ENCODE measurements around the gene SATB1. TPM values are rescaled to one million over a fixed set of nuclear protein-coding genes. Genes with fewer than 3 reads are reported as not detected.

The SATB1 gene
- total and polyA plus RNA-seq, 2 experiments from 2014 or later: 17.4 to 28.9 TPM

- Mint-ChIP-seq H3K4me1 (peaks cover 21% of the 10 kb centered on the region), H3K9me3 (no peaks in the 10 kb centered on the region), H3K27ac (no peak overlapping the region), H3K27me3 (ENCODE audit: insufficient read depth, low read depth, poor library complexity) (no peaks in the 10 kb centered on the region), H3K4me3 (no peak overlapping the region), H3K36me3 (ENCODE audit: low read depth) (peaks cover 21% of the 10 kb centered on the region; the same call in 1 of the 3 replicates)
- Histone ChIP-seq H3K9me2 (ENCODE audit: insufficient read depth) (no peaks in the 10 kb centered on the region), H3K79me2 (replicated peaks; ENCODE audit: insufficient read depth) (peaks cover 28% of the 10 kb centered on the region), H3K4me2 (no peak overlapping the region), H3K4me3 (no peak overlapping the region), H3K36me3 (ENCODE audit: insufficient read depth) (no peaks in the 10 kb centered on the region; the same call in 1 of the 2 replicates), H3K27ac (ENCODE audit: low read depth) (no peak overlapping the region), H3F3A (replicated peaks; ENCODE audit: low read depth) (no peaks in the 10 kb centered on the region), H3K27me3 (ENCODE audit: insufficient read depth) (no peaks in the 10 kb centered on the region), H3K4me1 (ENCODE audit: insufficient read depth) (peaks cover 12% of the 10 kb centered on the region; the same call in 1 of the 2 replicates), H2AFZ (no peak overlapping the region), H4K20me1 (replicated peaks; ENCODE audit: insufficient read depth) (no peaks in the 10 kb centered on the region; the same call in 1 of the 2 replicates)
- TF ChIP-seq ZNF114 (CRISPR knock-in tag; IDR thresholded peaks at IDR 0.05) (no peak), EZH2phosphoT487 (IDR thresholded peaks at IDR 0.05; ENCODE audit: unreplicated experiment) (no peak), NANOG (IDR thresholded peaks at IDR 0.05; ENCODE audit: borderline replicate concordance) (no peak), JUNB (IDR thresholded peaks at IDR 0.05; ENCODE audit: unreplicated experiment) (no peak), ZNF462 (CRISPR knock-in tag; IDR thresholded peaks at IDR 0.05) (no peak), STAT1 (IDR thresholded peaks at IDR 0.05; ENCODE audit: unreplicated experiment) (no peak), CREB1 (CRISPR knock-in tag; IDR thresholded peaks at IDR 0.05; ENCODE audit: low read depth) (no peak), EZH2 (IDR thresholded peaks at IDR 0.05; ENCODE audit: low read depth, unreplicated experiment) (no peak)
- TF ChIP-seq, protein P1, sequence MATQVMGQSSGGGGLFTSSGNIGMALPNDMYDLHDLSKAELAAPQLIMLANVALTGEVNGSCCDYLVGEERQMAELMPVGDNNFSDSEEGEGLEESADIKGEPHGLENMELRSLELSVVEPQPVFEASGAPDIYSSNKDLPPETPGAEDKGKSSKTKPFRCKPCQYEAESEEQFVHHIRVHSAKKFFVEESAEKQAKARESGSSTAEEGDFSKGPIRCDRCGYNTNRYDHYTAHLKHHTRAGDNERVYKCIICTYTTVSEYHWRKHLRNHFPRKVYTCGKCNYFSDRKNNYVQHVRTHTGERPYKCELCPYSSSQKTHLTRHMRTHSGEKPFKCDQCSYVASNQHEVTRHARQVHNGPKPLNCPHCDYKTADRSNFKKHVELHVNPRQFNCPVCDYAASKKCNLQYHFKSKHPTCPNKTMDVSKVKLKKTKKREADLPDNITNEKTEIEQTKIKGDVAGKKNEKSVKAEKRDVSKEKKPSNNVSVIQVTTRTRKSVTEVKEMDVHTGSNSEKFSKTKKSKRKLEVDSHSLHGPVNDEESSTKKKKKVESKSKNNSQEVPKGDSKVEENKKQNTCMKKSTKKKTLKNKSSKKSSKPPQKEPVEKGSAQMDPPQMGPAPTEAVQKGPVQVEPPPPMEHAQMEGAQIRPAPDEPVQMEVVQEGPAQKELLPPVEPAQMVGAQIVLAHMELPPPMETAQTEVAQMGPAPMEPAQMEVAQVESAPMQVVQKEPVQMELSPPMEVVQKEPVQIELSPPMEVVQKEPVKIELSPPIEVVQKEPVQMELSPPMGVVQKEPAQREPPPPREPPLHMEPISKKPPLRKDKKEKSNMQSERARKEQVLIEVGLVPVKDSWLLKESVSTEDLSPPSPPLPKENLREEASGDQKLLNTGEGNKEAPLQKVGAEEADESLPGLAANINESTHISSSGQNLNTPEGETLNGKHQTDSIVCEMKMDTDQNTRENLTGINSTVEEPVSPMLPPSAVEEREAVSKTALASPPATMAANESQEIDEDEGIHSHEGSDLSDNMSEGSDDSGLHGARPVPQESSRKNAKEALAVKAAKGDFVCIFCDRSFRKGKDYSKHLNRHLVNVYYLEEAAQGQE (IDR thresholded peaks at IDR 0.05; ENCODE audit: unreplicated experiment): no peak
- TF ChIP-seq, protein P2, sequence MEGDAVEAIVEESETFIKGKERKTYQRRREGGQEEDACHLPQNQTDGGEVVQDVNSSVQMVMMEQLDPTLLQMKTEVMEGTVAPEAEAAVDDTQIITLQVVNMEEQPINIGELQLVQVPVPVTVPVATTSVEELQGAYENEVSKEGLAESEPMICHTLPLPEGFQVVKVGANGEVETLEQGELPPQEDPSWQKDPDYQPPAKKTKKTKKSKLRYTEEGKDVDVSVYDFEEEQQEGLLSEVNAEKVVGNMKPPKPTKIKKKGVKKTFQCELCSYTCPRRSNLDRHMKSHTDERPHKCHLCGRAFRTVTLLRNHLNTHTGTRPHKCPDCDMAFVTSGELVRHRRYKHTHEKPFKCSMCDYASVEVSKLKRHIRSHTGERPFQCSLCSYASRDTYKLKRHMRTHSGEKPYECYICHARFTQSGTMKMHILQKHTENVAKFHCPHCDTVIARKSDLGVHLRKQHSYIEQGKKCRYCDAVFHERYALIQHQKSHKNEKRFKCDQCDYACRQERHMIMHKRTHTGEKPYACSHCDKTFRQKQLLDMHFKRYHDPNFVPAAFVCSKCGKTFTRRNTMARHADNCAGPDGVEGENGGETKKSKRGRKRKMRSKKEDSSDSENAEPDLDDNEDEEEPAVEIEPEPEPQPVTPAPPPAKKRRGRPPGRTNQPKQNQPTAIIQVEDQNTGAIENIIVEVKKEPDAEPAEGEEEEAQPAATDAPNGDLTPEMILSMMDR (conservative IDR thresholded peaks at IDR 0.05; ENCODE audit: low read depth in 2 of 2): no peak
- DNase-seq (ENCODE audit: low spot score): no peak
- ATAC-seq: no peak
Measured at GRCh38 chr3:18419232-18419631, 5.9 kb downstream of the SATB1 start.
